Breast epithelium (tissue), 4 donors: Measurements from ENCODE around the gene LTBP2. TPM values are rescaled to one million over a fixed set of nuclear protein-coding genes. Genes with fewer than 3 reads are reported as not detected.
A peak's percentile ranks its signal among the peaks of the same experiment; 100 is the strongest.

ENCODE experiments used
- DNase-seq, 2 donors: peaks; one replicate each; pipeline ENCODE4 v3.0.0-alpha.2; 2019; ENCODE audit warnings: low spot score in 2 of 2
- H3K27ac ChIP-seq, 2 donors: fragments of 200-600 bp; sonication (generic) in 1 of 2; one replicate each; pipeline ENCODE4 v1.5.1; 2016 to 2019; ENCODE audit warnings: mild to moderate bottlenecking in 1 of 2
- H3K27me3 ChIP-seq, 2 donors: fragments of 200-600 bp; sonication (generic) in 1 of 2; one replicate each; pipeline versions ENCODE4 v1.5.1 to v1.6.0; 2017 to 2019; ENCODE audit warnings: control low read depth in 1 of 2, mild to moderate bottlenecking in 1 of 2
- H3K36me3 ChIP-seq: fragments of 200-600 bp; one replicate; pipeline ENCODE4 v1.5.1; 2019
- H3K4me1 ChIP-seq, 2 donors: fragments of 200-600 bp; sonication (generic); one replicate each; pipeline ENCODE4 v1.5.1; 2016 to 2019; ENCODE audit warnings: control low read depth in 1 of 2
- H3K4me3 ChIP-seq, 3 donors: fragments of 200-600 bp; sonication (generic); 1 replicate in 2 of 3; 2 replicates in 1 of 3; pipeline ENCODE4 v1.5.1; 2016 to 2019; ENCODE audit warnings: mild to moderate bottlenecking in 3 of 3, moderate library complexity in 2 of 3
- H3K9me3 ChIP-seq, 2 donors: fragments of 200-600 bp; sonication (generic) in 1 of 2; one replicate each; pipeline ENCODE4 v1.5.1; 2016 to 2019; ENCODE audit warnings: control low read depth in 1 of 2
- POLR2A ChIP-seq: fragments of 450-650 bp; IDR thresholded peaks from one replicate; pipeline ENCODE4 v1.6.1; 2016; ENCODE audit warnings: antibody characterized with exemption, mild to moderate bottlenecking, moderate library complexity
- POLR2AphosphoS5 ChIP-seq, 3 donors: sonication (generic); formaldehyde crosslinking; IDR thresholded peaks; one replicate each; pipeline ENCODE4 v1.6.1; 2017; ENCODE audit warnings: antibody characterized with exemption in 3 of 3
- intact Hi-C: fragments of 100-400 bp; cut with DNase I; formaldehyde crosslinking; loops from one replicate; pipeline ENCODE4 v1.15.1; 2023; ENCODE audit warnings: low total_unique reads
- total RNA-seq, 3 donors: library from RNA; depleted of rRNA; stranded (reverse); fragments of >200 nt; gene quantifications; one replicate each; pipeline ENCODE4 v1.1.0, GENCODE V29; 2016
- TF ChIP-seq, protein P1 (sequence below), 3 donors: fragments of 450-650 bp; IDR thresholded peaks; one replicate each; pipeline ENCODE4 v1.5.1; 2016 to 2017; ENCODE audit warnings: antibody characterized with exemption in 3 of 3, mild to moderate bottlenecking in 3 of 3, moderate library complexity in 3 of 3

LTBP2 gene
- total RNA-seq, 3 donors from 2014 or later, result 34.7 to 91.1 (median 79.0) TPM

GRCh38 chr14:74468513-74468912 lies 143.5 kb downstream of the LTBP2 start:
- Histone ChIP-seq H3K4me1 (no peaks in the 10 kb centered on the region), H3K36me3 (no peaks in the 10 kb centered on the region), H3K27ac (peak overlapping the region; percentile 59 to 68), H3K27me3 (no peaks in the 10 kb centered on the region), H3K9me3 (no peaks in the 10 kb centered on the region), H3K4me3 (no peak overlapping the region)
- intact Hi-C loops, result no loop called here
- no peak for TF ChIP-seq POLR2AphosphoS5 (IDR thresholded peaks at IDR 0.05)
- TF ChIP-seq, protein P1, sequence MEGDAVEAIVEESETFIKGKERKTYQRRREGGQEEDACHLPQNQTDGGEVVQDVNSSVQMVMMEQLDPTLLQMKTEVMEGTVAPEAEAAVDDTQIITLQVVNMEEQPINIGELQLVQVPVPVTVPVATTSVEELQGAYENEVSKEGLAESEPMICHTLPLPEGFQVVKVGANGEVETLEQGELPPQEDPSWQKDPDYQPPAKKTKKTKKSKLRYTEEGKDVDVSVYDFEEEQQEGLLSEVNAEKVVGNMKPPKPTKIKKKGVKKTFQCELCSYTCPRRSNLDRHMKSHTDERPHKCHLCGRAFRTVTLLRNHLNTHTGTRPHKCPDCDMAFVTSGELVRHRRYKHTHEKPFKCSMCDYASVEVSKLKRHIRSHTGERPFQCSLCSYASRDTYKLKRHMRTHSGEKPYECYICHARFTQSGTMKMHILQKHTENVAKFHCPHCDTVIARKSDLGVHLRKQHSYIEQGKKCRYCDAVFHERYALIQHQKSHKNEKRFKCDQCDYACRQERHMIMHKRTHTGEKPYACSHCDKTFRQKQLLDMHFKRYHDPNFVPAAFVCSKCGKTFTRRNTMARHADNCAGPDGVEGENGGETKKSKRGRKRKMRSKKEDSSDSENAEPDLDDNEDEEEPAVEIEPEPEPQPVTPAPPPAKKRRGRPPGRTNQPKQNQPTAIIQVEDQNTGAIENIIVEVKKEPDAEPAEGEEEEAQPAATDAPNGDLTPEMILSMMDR (IDR thresholded peaks at IDR 0.05), result no peak
- no peak for TF ChIP-seq POLR2A
- no peak for DNase-seq

GRCh38 chr14:74465335-74465734 lies 146.7 kb downstream of the LTBP2 start:
- H3K9me3 ChIP-seq, result no peaks in the 10 kb centered on the region
- no peak overlapping the region for H3K4me3 ChIP-seq
- H3K4me1 ChIP-seq, result no peaks in the 10 kb centered on the region
- intact Hi-C loops, result no loop called here
- TF ChIP-seq POLR2A (no peak), POLR2AphosphoS5 (IDR thresholded peaks at IDR 0.05) (no peak)
- TF ChIP-seq, protein P1 (IDR thresholded peaks at IDR 0.05), result no peak
- no peak overlapping the region for H3K27ac ChIP-seq
- H3K36me3 ChIP-seq, result no peaks in the 10 kb centered on the region
- H3K27me3 ChIP-seq, result no peaks in the 10 kb centered on the region
- DNase-seq, result no peak

- H3K27ac ChIP-seq, result no peak overlapping the region
- H3K36me3 ChIP-seq, result no peaks in the 10 kb centered on the region
- H3K4me1 ChIP-seq, result no peaks in the 10 kb centered on the region
- DNase-seq, result no peak
- no peaks in the 10 kb centered on the region for H3K9me3 ChIP-seq
- no peak overlapping the region for H3K4me3 ChIP-seq
- intact Hi-C loops, result no loop called here
- no peaks in the 10 kb centered on the region for H3K27me3 ChIP-seq
- no peak for TF ChIP-seq POLR2A
- TF ChIP-seq, protein P1 (IDR thresholded peaks at IDR 0.05), result no peak
- no peak for TF ChIP-seq POLR2AphosphoS5 (IDR thresholded peaks at IDR 0.05)
Observed at GRCh38 chr14:74464785-74465184, 147.3 kb downstream of the LTBP2 start.

DNA sequence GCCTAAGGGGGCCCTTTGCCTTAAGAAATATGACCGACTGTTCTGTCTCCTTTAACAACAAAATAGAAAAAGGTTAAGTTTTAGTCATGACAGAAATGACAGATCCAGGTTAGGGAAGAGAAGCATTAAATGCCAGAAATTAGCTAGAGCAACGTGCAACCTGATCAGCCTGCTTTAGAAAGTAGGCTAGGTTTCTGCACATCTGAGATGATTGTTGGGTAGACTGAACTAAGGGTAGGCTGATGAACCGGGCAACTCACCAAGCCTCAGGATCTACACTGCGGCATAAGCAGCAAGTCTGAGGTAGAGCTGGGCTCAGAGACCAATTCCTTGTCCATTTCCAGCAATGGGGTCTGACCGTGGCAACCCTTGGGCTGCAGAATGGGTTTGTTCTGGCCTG lies 148.3 kb downstream of the LTBP2 start:
- intact Hi-C loops, result no loop called here
- no peak for DNase-seq
- Histone ChIP-seq H3K9me3 (no peaks in the 10 kb centered on the region), H3K36me3 (no peaks in the 10 kb centered on the region), H3K4me3 (no peak overlapping the region), H3K4me1 (no peaks in the 10 kb centered on the region), H3K27ac (no peak overlapping the region), H3K27me3 (no peaks in the 10 kb centered on the region)
- TF ChIP-seq POLR2AphosphoS5 (IDR thresholded peaks at IDR 0.05) (no peak), POLR2A (no peak)
- TF ChIP-seq, protein P1 (IDR thresholded peaks at IDR 0.05), result no peak

- TF ChIP-seq, protein P1 (IDR thresholded peaks at IDR 0.05), result no peak
- TF ChIP-seq POLR2AphosphoS5 (IDR thresholded peaks at IDR 0.05) (no peak), POLR2A (no peak)
- Histone ChIP-seq H3K27me3 (no peaks in the 10 kb centered on the region), H3K9me3 (no peaks in the 10 kb centered on the region), H3K27ac (no peak overlapping the region), H3K36me3 (no peaks in the 10 kb centered on the region), H3K4me3 (no peak overlapping the region), H3K4me1 (no peaks in the 10 kb centered on the region)
- intact Hi-C loops, result no loop called here
- DNase-seq, result no peak
Observed at GRCh38 chr14:74462993-74463392, 149.0 kb downstream of the LTBP2 start.
